Gastroesophageal sphincter (tissue), 3 donors: ENCODE data around the gene PCDHA5.

Experiments
- CTCF ChIP-seq, 4 experiments: fragments of 200-600 bp in 2 of 4; fragments of 450-650 bp in 2 of 4; sonication (generic) in 1 of 4; IDR thresholded peaks; one replicate each; pipeline ENCODE4 v1.5.1; 2017 to 2019; ENCODE audit warnings: antibody characterized with exemption in 4 of 4, mild to moderate bottlenecking in 2 of 4, moderate library complexity in 2 of 4
- POLR2AphosphoS5 ChIP-seq: sonication (generic); formaldehyde crosslinking; IDR thresholded peaks from one replicate; pipeline ENCODE4 v1.6.1; 2017; ENCODE audit warnings: antibody characterized with exemption

- no peak for TF ChIP-seq POLR2AphosphoS5
- TF ChIP-seq CTCF (IDR thresholded peaks at IDR 0.05) = no peak
These were observed 36.0 kb downstream of the PCDHA5 start for GRCh38 chr5:140857177-140857986.
